Measurements from ENCODE around the gene CPT1A.
"Not testable (repeated sequence)": the region's sequence is repeated elsewhere in the genome, so short reads cannot be mapped to it uniquely, and the experiment has no call there.

The CPT1A gene

GRCh38 chr11:68863553-68864265, 22.0 kb upstream of the CPT1A start:
- H3K4me3 ChIP-seq (ENCODE audit: low read depth, low read length) = no peak overlapping the region
- no peak for DNase-seq (ENCODE audit: low read depth)
- TF ChIP-seq, protein P1, sequence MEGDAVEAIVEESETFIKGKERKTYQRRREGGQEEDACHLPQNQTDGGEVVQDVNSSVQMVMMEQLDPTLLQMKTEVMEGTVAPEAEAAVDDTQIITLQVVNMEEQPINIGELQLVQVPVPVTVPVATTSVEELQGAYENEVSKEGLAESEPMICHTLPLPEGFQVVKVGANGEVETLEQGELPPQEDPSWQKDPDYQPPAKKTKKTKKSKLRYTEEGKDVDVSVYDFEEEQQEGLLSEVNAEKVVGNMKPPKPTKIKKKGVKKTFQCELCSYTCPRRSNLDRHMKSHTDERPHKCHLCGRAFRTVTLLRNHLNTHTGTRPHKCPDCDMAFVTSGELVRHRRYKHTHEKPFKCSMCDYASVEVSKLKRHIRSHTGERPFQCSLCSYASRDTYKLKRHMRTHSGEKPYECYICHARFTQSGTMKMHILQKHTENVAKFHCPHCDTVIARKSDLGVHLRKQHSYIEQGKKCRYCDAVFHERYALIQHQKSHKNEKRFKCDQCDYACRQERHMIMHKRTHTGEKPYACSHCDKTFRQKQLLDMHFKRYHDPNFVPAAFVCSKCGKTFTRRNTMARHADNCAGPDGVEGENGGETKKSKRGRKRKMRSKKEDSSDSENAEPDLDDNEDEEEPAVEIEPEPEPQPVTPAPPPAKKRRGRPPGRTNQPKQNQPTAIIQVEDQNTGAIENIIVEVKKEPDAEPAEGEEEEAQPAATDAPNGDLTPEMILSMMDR (IDR thresholded peaks at IDR 0.05; ENCODE audit: insufficient read depth, low read depth, low read length, missing control alignments) = no peak

GRCh38 chr11:68862421-68862820, 20.7 kb upstream of the CPT1A start:
- TF ChIP-seq, protein P1 (IDR thresholded peaks at IDR 0.05; ENCODE audit: insufficient read depth, low read depth, low read length, missing control alignments) = no peak
- H3K4me3 ChIP-seq (ENCODE audit: low read depth, low read length) = no peak overlapping the region
- no peak for DNase-seq (ENCODE audit: low read depth)

- no peak overlapping the region for H3K4me3 ChIP-seq (ENCODE audit: low read depth, low read length)
- DNase-seq (ENCODE audit: low read depth) = no peak
- TF ChIP-seq, protein P1 (IDR thresholded peaks at IDR 0.05; ENCODE audit: insufficient read depth, low read depth, low read length, missing control alignments) = no peak
These were observed 17.4 kb upstream of the CPT1A start for GRCh38 chr11:68859123-68859522.

- TF ChIP-seq, protein P1 (IDR thresholded peaks at IDR 0.05; ENCODE audit: insufficient read depth, low read depth, low read length, missing control alignments) = no peak
- H3K4me3 ChIP-seq (ENCODE audit: low read depth, low read length) = no peak overlapping the region
- no peak for DNase-seq (ENCODE audit: low read depth)
These were observed 15.4 kb upstream of the CPT1A start for GRCh38 chr11:68857037-68857586.

- H3K4me3 ChIP-seq (ENCODE audit: low read depth, low read length); DNase-seq (ENCODE audit: low read depth): not testable (repeated sequence)
These were observed 14.8 kb upstream of the CPT1A start for GRCh38 chr11:68856425-68857030.

DNA sequence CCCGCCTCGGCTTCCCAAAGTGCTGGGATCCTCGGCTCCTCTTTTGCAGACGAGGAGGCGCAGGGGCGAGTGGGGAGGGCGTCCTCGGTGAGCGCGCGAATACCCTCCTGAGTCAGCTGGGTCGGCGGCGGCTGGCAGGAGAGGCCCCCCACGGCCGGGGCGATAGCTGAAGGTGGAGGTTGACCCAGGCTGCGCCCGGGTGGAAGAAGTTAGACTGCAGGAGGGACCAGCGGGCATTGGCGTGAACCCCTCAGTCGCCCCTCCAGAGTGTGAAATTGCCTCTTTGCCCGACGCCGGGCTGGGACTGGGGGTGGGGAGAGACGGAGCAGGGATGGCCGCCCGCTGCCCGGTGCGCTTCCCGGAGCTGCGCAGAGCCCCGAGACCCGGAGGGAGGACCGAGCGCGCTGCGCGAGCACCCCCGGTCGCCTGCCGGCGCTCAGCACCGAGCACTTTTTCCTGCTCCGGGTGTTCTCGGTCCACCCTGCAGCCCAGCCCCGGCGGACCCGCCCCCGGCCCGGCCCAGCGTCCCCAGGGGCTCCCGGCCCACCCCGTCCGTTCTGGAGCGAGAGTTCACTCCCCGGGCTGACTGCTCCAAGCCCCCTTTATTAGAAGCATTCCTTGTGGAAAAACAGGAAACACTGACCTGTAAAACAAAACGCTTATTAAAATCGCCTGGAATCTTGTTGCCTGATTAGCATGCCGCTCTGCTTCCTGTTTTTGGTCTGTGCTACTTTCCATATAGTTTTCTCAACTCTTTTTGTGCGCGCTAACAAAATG, 13.7 kb upstream of the CPT1A start:
- TF ChIP-seq, protein P1 (IDR thresholded peaks at IDR 0.05; ENCODE audit: insufficient read depth, low read depth, low read length, missing control alignments) = no peak
- no peak overlapping the region for H3K4me3 ChIP-seq (ENCODE audit: low read depth, low read length)
- no peak for DNase-seq (ENCODE audit: low read depth)

Measured in GM12865 (cell line).